ENCODE measurements around the gene GRID1.

The GRID1 gene

DNA sequence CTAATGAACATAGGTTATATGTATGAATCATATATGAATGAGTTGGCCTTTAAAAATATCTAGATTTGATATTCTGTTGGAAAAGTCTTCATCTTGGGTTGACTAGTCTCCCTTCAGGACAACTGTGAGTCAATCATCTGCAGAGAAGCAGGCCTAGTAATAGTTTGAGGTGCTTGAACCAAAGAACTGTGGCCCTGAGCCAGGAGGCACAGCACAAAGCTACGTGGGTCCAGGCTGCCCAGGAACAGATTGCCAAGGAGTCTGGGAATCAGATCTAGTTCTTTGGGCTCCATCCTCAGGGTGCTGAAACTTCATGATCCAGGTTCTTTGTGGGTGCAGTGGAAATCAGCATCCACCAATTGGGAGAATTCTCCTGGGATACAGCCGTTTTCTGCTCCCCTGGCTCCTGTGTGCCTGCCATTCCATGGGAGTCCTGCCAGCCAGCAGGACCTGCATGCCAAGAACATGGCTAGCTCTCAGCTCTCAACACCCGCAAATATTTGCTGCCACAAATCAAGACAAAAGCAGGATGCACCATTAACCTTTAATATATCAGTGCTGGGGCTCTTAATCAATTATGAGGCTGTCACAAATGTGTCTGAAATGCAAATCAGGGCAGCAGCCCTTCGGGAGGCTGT is 709.0 kb downstream of the GRID1 start:
- DNase-seq, result no peak

DNA sequence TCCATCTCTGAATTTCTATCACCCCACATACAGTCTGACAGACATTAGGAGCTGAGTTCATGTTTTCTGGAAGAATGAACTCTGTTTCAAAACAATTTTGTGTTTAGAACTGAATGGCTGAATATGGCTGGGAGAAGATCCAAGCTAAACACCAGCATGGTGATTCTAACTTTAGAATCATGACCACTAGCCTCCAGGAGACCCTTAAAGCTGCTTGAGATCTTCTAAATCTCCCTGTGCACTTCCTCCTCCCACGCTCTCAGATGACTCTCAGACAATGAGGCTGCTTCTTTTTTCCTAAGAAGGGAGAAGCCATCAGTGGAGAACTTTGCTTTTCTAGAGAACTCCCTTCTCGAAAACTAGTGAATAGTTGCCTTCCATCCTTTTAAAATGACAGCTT is 711.2 kb downstream of the GRID1 start:
- no peak for DNase-seq

DNA sequence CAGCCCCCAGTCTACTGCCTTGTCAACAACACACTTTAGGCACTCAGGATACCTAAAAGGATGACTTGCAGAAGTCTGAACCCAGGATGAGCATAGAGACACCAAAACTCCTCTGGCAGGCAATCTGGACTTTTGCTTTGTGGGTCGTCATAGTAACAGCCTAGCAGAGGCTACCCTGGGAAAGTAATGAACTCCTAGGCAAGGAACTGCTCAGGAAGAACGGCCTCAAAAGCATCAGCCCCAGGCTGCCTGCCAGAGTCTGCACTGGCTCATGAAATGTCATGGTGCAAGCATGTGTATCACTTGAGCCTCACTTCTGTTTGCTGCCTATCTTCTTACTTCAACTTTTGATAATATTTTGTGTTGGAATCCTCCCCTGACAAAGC is 715.1 kb downstream of the GRID1 start:
- DNase-seq, result no peak

DNA sequence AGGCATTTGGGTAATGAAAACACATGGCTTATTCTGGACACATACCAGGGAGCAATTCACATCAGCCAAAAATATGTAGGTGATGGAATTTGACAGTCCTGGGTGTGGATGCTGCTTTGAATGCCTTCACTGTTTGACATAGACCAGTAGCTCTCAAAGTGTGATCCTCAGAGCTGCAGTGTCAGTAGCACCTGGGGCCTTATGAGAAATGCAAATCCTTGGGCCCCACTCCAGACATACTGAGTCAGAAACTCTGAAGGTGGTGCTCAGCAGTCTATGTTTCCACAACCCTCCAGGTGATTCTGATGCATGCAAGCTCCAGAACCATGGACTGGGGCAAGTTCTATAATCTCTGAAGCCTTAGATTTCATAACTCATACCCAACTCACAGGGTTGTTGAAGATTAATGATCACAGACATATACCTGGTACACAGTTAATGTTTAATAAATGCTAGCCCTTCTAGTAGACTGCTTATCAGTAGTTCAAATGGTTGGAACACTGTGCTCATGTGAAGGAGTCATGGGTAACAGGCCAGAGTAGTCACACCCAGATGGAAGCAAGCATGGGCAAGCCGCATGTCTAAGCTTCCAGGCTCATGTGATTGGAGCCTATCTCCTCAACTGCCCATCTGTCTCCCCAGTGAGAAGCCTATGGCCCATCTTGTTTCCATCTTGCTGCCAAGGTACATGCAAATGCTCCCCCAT is 715.7 kb downstream of the GRID1 start:
- DNase-seq, result no peak

DNA sequence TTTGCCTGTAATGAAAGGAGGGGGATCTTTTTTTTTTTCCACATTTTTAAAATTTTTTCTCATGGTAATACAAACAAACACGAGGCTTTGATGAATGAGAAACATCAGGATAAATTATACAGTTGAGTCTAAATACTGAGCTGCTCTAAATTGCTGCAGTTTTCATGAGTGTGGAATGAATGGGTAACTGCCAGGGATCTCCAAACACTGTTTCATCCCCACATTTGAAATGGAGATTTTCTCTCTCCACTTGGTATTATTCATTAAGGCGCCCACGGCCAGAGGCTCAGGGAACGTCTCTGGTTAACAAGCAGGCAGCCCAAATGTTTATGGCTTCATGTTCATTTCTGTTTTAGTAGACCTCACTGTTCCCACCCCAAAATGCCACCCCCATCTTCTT is 717.1 kb downstream of the GRID1 start:
- DNase-seq, result no peak

DNA sequence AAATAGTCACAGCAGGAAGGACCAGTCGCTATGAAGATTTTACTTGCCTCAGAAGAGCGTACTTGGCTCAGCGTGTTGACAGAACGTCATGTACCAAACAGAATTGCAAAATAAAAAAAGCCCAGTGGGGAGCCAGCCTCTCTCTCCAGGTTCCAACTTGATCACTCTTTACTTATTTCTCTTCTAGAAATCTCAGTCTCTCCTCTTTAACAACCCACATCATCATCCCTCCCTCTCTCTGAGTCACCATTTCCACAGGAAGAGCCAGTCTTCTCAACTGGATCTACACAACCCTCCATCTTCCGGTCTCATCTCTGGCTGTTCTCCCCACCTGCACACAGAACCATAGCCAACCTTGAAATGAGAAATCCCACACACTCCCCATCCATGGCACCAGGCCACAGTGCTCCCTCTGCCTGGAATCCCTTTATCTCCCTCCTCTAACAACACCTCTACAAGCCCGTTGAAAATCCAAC is 718.3 kb downstream of the GRID1 start:
- no peak for DNase-seq

DNA sequence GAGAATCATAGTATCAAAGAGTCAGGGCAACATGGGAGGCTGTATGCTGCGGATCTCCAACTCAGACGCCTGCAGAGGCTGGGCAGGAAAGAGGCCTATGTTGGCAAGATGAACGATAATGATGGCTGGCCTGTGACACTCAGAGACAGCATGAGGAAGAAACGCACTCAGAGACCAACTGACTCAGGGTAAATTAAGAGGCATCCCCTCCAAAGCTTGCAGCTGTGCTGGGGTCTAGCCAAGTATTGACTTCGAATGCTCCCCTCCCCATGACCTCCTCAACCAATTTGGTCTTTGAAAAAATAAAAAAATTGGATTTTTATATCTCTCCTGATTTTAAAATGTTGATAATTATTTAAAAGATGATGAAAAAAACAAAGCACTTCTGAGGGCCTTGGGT is 718.9 kb downstream of the GRID1 start:
- no peak for DNase-seq

DNA sequence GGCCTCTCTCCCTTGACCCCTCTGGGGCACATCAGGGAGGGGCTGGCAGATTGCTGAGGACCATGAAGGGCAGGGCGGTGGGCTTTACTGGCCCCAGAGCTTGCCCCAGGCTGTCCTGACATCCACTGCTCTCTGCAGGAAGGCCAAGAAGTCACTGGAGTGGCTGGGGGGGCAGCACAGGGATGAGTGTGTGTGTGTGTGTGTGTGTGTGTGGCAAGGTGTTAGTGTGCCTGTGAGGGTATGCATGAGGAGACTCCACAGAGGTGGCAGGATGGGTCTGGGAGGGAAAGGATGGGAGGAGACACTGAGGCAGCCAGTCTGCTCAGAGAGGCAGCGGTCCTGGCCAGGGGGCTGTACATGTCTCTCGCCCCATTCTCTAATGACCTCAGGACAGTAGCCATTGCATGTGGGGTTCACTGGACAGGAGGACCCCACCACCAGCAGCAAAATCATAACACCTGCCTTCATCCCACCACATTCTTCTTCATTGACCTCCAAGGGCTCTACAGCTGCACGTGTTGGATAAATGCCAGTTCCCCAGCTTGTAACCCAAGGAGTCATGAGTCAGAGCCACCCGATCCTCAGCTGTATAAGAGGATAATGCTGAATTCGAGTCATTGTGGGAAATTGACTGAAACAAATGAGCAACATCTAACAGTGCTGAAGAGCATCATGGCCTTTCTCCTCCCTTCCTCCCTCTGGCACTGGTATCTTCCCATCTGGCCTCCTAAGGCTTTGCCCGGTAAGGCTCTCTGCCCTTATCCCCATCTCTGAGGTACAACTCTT is 720.5 kb downstream of the GRID1 start:
- no peak for DNase-seq

DNA sequence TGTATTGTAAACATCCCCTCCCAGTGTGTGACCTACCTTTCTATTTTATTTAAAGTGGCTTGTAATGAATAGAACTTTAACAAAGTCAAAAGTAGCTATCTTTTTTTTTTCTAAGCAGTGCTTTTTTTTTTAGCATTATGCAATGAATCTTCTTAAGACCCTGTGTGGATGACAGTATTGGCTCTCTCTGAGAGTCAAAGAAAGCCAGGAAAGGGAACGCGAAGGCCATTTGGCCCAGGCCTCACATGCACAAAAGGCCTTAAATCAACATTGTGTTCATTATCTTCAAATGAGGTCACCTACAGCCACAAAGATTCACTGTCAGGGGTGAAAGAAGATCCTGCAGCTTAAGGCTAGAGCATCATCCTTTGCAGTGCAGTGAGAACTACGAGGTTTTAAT is 721.5 kb downstream of the GRID1 start:
- DNase-seq, result no peak

DNA sequence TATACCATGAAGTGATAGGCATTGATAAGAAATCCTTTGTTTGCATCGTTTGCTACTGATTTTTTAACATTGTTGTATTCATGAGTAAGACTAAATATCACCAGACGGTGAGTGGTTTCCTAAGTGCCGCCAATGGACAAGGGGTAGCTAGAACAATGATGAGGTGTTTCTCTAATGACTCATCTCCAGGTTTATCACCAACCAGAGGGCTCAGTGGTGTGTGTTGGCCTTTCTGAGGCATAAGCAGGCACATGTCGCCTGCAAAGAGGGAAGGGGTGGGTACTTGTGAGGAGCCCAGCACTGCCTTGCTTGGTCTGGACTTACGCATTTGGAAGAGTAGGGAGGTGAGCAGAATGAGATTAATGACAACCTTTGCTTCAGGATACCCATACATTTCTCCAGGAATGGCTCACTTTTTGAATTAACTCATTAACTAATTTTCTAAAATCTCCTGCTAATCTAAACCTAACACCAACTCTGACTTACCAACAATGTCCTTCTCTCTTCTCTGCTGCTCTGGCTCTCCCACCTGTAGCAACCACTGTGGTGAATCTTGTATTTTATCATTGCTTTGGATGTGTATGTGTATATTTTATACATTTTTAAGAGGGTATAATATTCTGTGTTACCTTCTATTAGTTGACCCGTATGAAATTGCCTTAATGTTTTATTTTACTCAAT is 722.6 kb downstream of the GRID1 start:
- DNase-seq, result no peak

DNA sequence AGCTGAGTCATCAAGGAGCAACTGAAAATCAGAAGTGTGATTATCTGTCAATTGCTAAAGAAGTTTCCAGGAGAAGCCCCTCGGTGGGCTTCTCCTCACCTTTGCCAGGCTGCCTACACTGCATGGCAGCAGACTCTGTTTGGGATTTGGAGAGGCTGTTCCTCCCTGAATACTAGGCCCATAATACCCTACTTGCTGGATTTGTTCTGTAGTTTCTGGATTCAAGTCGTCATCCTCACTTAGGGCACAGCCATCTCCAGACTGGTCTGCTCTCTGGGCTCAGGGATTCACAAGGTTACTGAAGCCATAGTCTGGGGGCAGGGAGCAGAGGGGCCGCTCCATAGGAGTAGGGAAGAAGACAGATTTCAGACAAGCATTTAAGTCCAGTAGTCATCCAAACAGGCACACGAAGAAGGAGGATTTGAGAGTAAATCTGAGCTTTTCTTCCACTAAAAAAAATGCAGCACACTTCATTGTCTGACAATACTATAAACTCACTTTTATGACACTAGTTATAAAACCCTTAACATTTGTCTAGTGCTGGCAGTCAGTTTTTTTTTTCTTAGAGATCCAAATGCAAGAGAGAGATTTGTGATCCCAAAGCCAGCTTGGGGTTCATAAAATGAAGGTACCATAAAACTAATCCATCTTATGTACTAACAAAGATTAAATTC is 723.3 kb downstream of the GRID1 start:
- DNase-seq, result no peak

DNA sequence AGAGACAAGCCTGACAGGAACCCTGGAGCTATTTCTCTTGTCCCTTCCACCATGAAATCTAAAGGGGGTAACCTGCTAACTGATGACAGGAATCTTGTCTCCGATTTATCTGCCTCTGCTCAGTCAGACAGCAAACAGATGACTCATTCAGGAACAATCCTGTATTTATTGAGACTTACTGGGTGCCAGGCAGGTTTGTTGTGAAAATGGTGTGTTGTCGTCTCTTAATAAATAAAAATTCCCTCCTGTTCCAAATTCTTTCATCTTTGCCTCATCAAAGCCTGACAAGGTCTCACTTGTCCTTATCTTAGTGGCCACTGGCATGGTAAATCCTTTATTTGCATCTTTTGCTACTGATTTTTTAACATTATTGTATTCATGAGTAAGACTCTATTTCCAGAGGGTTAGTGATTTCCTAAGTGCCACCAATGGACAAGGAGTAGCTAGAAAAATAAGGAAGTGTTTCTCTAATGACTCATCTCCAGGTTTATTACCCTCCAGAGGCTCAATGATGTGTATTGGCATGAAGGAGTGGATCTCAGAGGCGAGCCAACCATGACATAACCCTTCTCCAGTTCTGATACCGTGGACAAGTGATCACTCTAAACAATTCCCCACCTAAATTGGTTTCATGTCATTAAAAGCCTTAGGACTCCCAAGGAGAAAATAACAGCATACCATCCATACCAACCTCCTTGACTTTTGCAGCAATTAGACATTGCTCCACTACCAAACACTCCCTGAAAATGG is 724.0 kb downstream of the GRID1 start:
- DNase-seq, result no peak

DNA sequence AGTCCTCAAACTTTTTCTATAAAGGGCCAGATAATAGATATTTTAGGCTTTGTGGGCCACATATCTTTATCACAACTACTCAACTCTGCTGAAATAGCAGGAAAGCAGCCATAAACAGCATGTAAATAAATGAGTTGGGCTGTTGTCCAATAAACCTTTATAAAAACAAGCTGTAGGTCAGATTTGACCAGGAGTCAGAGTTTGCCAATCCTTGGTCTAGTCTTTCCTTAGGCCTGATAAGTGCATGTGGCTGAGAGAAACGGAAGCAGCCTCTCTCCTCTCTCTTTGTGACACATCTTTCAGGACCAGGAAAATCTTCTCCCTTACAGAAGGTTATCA is 724.5 kb downstream of the GRID1 start:
- no peak for DNase-seq

DNA sequence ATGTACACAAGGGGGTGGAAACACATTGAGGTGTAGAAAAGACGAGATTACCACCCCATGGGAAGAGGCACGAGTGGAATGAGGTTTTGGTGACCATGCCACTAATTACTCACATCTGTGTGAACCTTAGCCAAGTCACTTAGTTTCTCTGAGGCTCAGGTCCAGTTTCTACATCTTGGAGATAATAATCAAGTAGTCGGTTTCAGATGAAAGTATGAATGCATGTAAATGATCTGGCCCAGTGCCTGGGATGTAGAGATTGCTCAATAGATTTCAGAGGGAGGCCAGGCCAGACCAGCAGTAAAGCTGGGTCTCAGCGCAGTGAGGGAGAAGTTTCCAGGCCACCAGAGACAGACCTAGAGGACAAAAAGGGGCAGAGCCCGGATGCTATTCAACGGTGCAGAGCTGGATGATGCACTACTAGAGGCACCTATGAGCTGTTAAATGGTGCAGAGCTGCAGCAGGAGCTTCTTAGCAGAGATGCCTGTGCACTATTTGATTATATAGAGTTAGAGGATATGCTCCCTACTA is 725.1 kb downstream of the GRID1 start:
- no peak for DNase-seq

DNA sequence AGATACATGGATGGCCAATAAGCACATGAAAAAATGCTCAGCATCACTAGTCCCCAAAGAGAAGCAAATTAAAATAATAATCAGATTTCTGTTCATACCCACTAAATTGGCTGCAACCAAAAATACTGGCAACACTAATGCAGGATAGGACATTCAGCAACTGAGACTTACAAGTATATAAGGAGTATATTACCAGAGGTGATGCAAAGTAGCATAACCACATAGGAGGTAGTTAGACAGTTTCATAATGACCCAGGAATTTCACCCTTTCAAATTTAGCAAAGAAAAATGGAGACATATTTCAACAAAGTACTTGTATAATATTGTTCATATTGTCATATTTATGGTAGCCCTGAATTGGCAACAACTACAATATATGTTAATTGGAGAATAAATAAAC is 727.8 kb downstream of the GRID1 start:
- DNase-seq, result no peak

DNA sequence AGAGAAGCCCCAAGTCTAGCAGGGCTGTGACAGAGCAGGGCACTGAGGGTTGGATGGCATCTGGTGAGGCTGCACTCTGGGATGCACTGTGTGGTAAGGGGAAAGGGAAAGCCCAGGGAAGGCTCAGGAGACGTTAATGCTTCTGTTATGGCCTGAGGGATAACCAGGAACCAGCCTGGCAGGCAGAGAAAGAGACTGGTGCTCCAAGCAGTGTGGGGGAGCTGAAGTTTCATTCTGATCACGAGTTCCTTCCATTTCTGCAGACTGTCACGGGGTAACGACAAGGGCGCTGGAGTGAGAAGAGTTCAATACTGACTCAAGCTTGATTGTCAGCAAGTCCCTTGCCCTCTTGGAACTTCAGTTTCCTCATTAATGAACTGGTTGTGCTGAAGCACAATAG is 730.9 kb downstream of the GRID1 start:
- DNase-seq, result no peak

DNA sequence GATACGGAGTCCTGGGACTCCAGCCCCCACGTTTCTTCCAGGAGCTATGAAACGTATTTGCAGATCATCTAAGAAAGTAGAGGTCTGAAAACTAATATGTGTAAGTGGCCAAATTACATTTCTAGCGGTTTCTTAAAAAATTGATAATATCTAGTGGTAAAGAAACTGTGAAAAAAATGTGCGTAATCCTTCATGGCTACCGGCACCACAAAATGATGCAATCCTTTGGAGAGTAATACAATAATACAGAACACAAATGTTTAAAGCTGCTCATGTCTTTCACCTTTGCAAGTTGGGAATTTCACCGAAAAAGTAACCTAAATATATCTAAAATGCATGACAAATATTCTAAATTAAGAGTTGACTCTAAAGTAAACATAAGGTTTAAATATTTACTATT is 742.1 kb downstream of the GRID1 start:
- DNase-seq, result no peak

DNA sequence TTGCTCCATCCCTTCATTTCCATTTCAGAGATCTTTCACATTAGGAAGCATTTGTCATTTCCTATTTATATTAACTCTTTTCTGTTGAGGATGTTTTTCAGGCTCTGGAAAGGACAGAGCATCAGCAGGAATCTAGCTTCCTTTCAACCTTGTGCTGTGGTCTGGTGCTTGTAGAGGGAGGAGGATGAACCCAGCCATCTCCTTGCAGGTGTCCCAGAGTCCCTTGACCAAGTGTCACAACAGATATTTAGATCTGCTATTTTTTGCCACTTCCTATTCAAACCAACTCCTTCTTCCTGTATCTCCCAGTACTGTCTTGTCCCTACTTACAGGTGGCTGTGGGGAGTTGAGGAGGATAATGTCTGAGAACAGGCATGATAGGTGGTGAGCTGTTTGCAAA is 742.8 kb downstream of the GRID1 start:
- no peak for DNase-seq

DNA sequence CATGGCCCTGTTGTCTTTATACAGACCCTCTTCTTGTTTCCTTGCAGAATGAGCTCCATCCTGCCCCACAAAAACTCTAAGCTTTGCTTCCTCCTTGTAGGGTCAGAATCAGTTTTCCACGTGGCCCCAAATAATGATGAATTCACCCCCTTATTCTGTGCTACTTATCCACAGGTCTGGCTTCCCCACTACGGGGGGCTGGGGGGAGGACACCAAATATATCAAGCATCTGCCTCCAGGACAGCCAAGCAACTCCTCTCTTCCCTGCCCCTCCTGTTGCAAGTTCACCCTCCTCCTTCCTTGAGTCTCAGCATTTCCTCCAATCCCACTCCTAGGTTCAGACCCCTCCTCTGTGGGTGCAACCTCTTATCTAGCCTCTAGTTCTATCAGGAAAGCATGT is 743.3 kb downstream of the GRID1 start:
- no peak for DNase-seq

DNA sequence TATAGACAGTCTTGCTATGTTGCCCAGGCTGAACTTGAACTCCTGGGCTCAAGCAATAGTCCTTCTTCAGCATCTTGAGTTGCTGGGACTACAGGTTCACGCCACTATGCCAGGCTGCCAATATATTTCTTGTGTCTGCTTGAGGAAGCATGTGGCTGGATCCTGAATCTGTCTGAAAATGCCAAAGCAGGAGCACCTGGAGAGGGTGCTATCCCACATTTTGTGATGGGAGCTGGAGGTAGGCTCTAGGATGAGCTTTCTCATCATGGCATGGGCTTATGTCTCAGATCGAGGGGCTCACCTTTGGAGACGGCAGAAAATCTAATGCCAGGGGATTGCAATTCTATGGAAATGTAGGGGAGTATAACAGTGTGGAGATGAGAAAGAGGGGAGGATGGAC is 744.2 kb downstream of the GRID1 start:
- no peak for DNase-seq

DNA sequence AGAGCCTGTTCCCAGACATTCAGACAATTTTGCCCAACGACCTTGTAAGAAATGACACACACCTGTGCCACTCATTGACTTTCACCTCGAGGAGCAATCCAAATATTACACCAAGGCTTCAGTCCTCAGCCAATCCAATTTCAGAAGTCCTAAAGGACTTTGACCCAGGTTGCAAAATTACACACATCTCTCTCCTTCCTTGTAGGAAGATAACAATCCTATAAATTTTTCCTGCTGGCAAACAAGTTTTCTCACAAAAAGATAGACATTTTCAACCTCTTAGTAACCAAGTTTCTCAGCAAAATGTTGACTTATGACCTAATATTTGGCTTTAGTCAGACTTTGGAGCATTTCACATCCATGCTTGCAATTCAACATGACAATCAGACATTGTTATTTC is 745.0 kb downstream of the GRID1 start:
- DNase-seq, result no peak

DNA sequence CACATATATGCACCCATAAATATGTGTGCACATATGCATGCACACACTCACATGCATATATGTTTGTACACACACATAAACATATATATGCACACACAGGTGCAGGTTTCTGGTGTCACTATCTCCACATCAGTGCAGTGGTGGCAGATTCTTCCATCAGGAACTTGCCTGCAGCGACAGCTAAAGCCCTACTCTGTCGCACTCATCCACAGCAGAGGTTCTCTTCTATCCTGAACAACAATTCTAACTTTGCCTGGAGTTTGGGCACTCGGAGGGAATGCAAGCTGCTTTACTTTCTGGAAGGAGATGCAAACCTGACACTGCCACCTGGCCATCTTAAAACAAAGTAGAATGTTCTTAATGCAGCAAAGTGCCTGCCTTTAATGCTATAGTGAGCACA is 745.8 kb downstream of the GRID1 start:
- DNase-seq, result no peak
